Mesenchymal stem cell (in vitro differentiated cells and primary cell): ENCODE data around the gene MPZL1.

Source experiments
- DNase-seq: peaks from one replicate; pipeline ENCODE4 v3.0.0-alpha.2; 2013
- H2AFZ ChIP-seq: one replicate; pipeline ENCODE4 v1.6.1; 2013; ENCODE audit warnings: low read depth, mild to moderate bottlenecking, control low read depth, inconsistent platforms, low read length, moderate library complexity
- H2AK5ac ChIP-seq: 2 replicates; pipeline ENCODE4 v1.6.1; 2013; ENCODE audit warnings: low read length, moderate library complexity, mild to moderate bottlenecking, inconsistent platforms; ENCODE audit not compliant: severe bottlenecking
- H2BK120ac ChIP-seq: one replicate; pipeline ENCODE4 v1.6.1; 2013; ENCODE audit warnings: low read depth, mild to moderate bottlenecking, inconsistent platforms, low read length, moderate library complexity
- H2BK12ac ChIP-seq, 2 experiments: one replicate each; pipeline ENCODE4 v1.6.1; 2013; ENCODE audit warnings: inconsistent platforms in 2 of 2, low read length in 2 of 2, mild to moderate bottlenecking in 2 of 2, moderate library complexity in 2 of 2, control low read depth in 1 of 2
- H2BK15ac ChIP-seq: one replicate; pipeline ENCODE4 v1.6.1; 2013; ENCODE audit warnings: mild to moderate bottlenecking, low read depth, inconsistent platforms; ENCODE audit not compliant: poor library complexity, severe bottlenecking
- H2BK5ac ChIP-seq: 2 replicates; pipeline ENCODE4 v1.6.1; 2013; ENCODE audit warnings: low read depth, mild to moderate bottlenecking, low read length, control low read depth, inconsistent platforms; ENCODE audit not compliant: poor library complexity, severe bottlenecking
- H3K14ac ChIP-seq, 2 experiments: one replicate each; pipeline ENCODE4 v1.6.1; 2013; ENCODE audit warnings: inconsistent platforms in 2 of 2, low read length in 2 of 2, control low read depth in 1 of 2, mild to moderate bottlenecking in 1 of 2, moderate library complexity in 1 of 2
- H3K18ac ChIP-seq, 2 experiments: one replicate each; pipeline ENCODE4 v1.6.1; 2013; ENCODE audit warnings: inconsistent platforms in 2 of 2, low read length in 2 of 2, control low read depth in 1 of 2, low read depth in 1 of 2, mild to moderate bottlenecking in 1 of 2
- H3K23ac ChIP-seq, 2 experiments: one replicate each; pipeline ENCODE4 v1.6.1; 2013; ENCODE audit warnings: inconsistent platforms in 2 of 2, low read length in 2 of 2, mild to moderate bottlenecking in 2 of 2, moderate library complexity in 2 of 2, control low read depth in 1 of 2
- H3K27ac ChIP-seq: 2 replicates; pipeline ENCODE4 v1.5.1; 2013; ENCODE audit warnings: mild to moderate bottlenecking, moderate library complexity, low read length, control low read depth, inconsistent platforms; ENCODE audit not compliant: poor library complexity, severe bottlenecking
- H3K27me3 ChIP-seq, 2 experiments: 2 replicates each; pipeline versions ENCODE4 v1.6.1 to v1.7.0; 2013; ENCODE audit warnings: low read length in 2 of 2, mild to moderate bottlenecking in 2 of 2, moderate library complexity in 2 of 2, control low read depth in 1 of 2, inconsistent platforms in 1 of 2; ENCODE audit not compliant: control insufficient read depth in 1 of 2, insufficient read depth in 1 of 2
- H3K36me3 ChIP-seq, 2 experiments: 2 replicates each; pipeline versions ENCODE4 v1.6.1 to v1.7.0; 2013; ENCODE audit warnings: low read length in 2 of 2, control low read depth in 1 of 2, inconsistent platforms in 1 of 2, low read depth in 1 of 2, mild to moderate bottlenecking in 1 of 2; ENCODE audit not compliant: insufficient read depth in 2 of 2, control insufficient read depth in 1 of 2
- H3K4ac ChIP-seq, 2 experiments: one replicate each; pipeline ENCODE4 v1.6.1; 2013; ENCODE audit warnings: inconsistent platforms in 2 of 2, low read length in 2 of 2, mild to moderate bottlenecking in 2 of 2, moderate library complexity in 2 of 2, control low read depth in 1 of 2, low read depth in 1 of 2
- H3K4me1 ChIP-seq: 2 replicates; pipeline ENCODE4 v1.6.1; 2013; ENCODE audit warnings: low read depth, low read length, control low read depth; ENCODE audit not compliant: control insufficient read depth, insufficient read depth
- H3K4me2 ChIP-seq: 2 replicates; pipeline ENCODE4 v1.6.1; 2013; ENCODE audit warnings: low read length, mild to moderate bottlenecking, inconsistent platforms; ENCODE audit not compliant: poor library complexity, severe bottlenecking
- H3K4me3 ChIP-seq, 2 experiments: 2 replicates each; pipeline versions ENCODE4 v1.5.1 to v1.7.0; 2013; ENCODE audit warnings: low read length in 2 of 2, mild to moderate bottlenecking in 2 of 2, control low read depth in 1 of 2, low read depth in 1 of 2; ENCODE audit not compliant: insufficient read depth in 1 of 2
- H3K79me1 ChIP-seq: replicated peaks from 2 replicates; pipeline ENCODE4 v1.6.1; 2013; ENCODE audit warnings: mild to moderate bottlenecking, control low read depth, low read length, inconsistent platforms; ENCODE audit not compliant: poor library complexity, severe bottlenecking
- H3K9ac ChIP-seq: 2 replicates; pipeline ENCODE4 v1.7.0; 2013; ENCODE audit warnings: mild to moderate bottlenecking, low read length, moderate library complexity
- H3K9me3 ChIP-seq: 2 replicates; pipeline ENCODE4 v1.7.0; 2013; ENCODE audit warnings: mild to moderate bottlenecking, low read length; ENCODE audit not compliant: control insufficient read depth
- H4K8ac ChIP-seq: one replicate; pipeline ENCODE4 v1.6.1; 2013; ENCODE audit warnings: inconsistent platforms, mild to moderate bottlenecking, low read length, moderate library complexity
- H4K91ac ChIP-seq: one replicate; pipeline ENCODE4 v1.6.1; 2013; ENCODE audit warnings: mild to moderate bottlenecking, low read length, inconsistent platforms
- WGBS: methylation state at CpG from one replicate; pipeline ENCODE4 v1.1.7; 2013; ENCODE audit warnings: mixed read lengths; 5-methylcytosine and 5-hydroxymethylcytosine counted together

MPZL1 gene

DNA sequence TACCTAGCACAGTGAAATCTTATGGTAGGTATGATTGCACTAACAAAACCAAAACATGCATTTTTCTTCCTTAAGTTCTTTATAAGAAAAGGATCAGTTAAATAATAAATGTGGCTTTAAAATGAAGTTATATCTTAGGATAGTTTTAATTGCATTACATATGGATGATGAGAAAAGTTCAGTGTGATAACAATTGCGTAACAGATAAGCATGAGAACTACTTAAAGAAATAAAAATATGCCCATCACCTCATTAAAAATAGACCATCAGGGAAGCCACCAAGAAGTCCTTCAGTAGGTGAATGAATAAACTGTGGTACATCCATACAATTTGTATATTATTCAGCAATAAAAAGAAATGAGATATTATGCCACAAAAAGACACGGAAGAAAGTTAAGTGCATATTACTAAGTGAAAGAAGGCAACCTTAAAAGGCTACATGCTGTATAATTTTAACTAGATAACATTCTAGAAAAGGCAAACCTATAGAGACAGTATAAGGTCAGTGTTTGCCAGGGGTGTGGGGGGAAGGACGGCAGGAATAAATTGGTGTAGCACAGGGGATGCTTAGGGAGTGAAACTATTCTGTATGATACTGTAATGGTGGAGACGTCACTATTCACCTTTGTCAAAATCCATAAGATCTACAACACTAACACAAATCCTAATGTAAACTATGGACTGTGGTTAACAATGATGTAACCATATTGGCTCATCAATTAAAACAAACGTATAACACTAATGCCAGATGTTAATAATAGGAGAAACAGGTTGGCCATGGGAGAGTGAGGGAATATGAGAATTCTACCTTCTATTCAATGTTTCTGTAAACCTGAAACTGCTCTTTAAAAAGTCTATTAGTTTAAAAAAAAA lies 42.9 kb downstream of the MPZL1 start:
- Histone ChIP-seq H2BK5ac (no peak overlapping the region), H3K4ac (no peak overlapping the region), H2BK12ac (no peak overlapping the region), H3K4me3 (no peak overlapping the region), H2BK120ac (no peak overlapping the region), H3K36me3 (peaks cover 4 to 44% of the 10 kb centered on the region in 2 experiments), H3K4me1 (peaks cover 1% of the 10 kb centered on the region), H3K4me2 (no peak overlapping the region), H4K8ac (no peak overlapping the region), H3K9ac (no peak overlapping the region), H3K18ac (no peak overlapping the region), H2AFZ (no peak overlapping the region), H4K91ac (no peak overlapping the region), H3K9me3 (no peaks in the 10 kb centered on the region), H3K14ac (no peak overlapping the region), H3K27me3 (no peaks in the 10 kb centered on the region), H3K23ac (no peak overlapping the region), H2AK5ac (no peak overlapping the region), H3K79me1 (peaks cover 18% of the 10 kb centered on the region), H2BK15ac (no peak overlapping the region), H3K27ac (no peak overlapping the region)
- DNase-seq = no peak
- 100% methylated on average over 1 of the region's 5 CpGs for WGBS

DNA sequence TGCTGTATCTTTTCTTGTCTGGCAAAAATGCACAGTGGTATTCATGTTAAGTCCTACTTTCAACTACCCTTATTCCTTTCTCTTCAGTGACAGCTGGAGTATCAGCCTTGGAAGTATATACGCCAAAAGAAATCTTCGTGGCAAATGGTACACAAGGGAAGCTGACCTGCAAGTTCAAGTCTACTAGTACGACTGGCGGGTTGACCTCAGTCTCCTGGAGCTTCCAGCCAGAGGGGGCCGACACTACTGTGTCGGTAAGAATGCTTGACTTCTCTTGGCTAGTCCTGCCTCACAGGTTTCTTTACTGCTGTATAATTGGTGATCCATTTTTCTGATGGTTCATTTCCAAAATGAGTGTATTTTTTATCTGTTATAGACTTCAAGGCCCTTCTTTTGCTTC lies 43.7 kb downstream of the MPZL1 start:
- Histone ChIP-seq H2BK120ac (no peak overlapping the region), H3K27me3 (no peaks in the 10 kb centered on the region), H3K18ac (no peak overlapping the region), H3K4ac (no peak overlapping the region), H2AK5ac (no peak overlapping the region), H3K14ac (no peak overlapping the region), H4K91ac (no peak overlapping the region), H3K4me1 (peaks cover 1% of the 10 kb centered on the region), H3K27ac (no peak overlapping the region), H3K9ac (no peak overlapping the region), H4K8ac (no peak overlapping the region), H2BK5ac (no peak overlapping the region), H2BK15ac (no peak overlapping the region), H3K36me3 (peaks cover 4 to 52% of the 10 kb centered on the region in 2 experiments), H3K23ac (no peak overlapping the region), H2AFZ (no peak overlapping the region), H2BK12ac (no peak overlapping the region), H3K4me2 (no peak overlapping the region), H3K9me3 (no peaks in the 10 kb centered on the region), H3K79me1 (peaks cover 18% of the 10 kb centered on the region), H3K4me3 (no peak overlapping the region)
- no peak for DNase-seq
- WGBS = 100% methylated on average over 6 of the region's 6 CpGs

DNA sequence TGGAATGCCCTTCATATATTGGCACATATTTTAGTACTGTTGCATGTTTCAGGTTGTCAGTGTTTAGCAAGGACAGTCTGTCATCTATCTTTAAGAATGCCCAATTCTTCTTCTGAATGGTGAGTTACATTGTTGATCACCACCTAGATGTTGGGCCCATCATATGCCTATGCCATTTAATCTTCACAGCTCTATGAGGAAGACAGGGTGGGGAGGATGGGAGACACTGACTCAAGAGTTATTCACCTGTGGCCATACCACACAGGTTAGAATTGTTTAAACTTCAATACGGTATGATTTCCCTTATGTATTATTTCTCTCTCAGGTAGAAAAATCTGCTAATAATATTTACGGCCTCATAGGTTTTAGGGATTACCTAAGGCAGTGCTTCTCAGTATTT lies 44.8 kb downstream of the MPZL1 start:
- Histone ChIP-seq H2BK15ac (no peak overlapping the region), H3K9ac (no peak overlapping the region), H2BK12ac (no peak overlapping the region), H3K4ac (no peak overlapping the region), H4K91ac (no peak overlapping the region), H3K14ac (no peak overlapping the region), H3K4me3 (no peak overlapping the region), H3K18ac (no peak overlapping the region), H4K8ac (no peak overlapping the region), H3K27me3 (no peaks in the 10 kb centered on the region), H3K23ac (no peak overlapping the region), H3K4me1 (no peaks in the 10 kb centered on the region), H3K4me2 (no peak overlapping the region), H2BK120ac (no peak overlapping the region), H3K9me3 (no peaks in the 10 kb centered on the region), H3K79me1 (peaks cover 19% of the 10 kb centered on the region), H2AK5ac (no peak overlapping the region), H2AFZ (no peak overlapping the region), H3K36me3 (peaks cover 5 to 55% of the 10 kb centered on the region in 2 experiments), H2BK5ac (no peak overlapping the region), H3K27ac (no peak overlapping the region)
- no CpG with 5 or more reads among the region's 2 CpGs for WGBS
- no peak for DNase-seq

DNA sequence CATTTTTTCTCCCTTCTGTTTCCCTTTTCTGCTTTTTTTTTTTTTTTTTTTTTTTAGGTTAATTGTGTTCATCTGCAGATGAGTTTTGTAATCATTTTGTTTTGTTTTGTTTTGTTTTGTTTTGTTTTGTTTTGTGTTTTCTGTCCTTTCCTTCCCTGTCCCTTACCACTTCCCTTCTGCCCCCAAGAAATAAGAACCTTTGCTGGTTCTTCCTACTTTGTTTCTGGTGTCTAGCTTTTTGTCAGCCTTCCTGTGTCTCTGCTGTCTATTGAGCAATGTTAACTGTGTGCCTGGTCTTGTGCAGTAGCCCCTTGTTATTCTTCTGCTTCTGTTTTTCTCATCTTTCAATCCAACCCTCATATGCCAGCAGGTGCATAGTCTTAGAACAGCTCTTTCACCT lies 46.0 kb downstream of the MPZL1 start:
- Histone ChIP-seq H2BK5ac (no peak overlapping the region), H2AFZ (no peak overlapping the region), H3K79me1 (peaks cover 23% of the 10 kb centered on the region), H3K4me3 (no peak overlapping the region), H4K91ac (no peak overlapping the region), H3K18ac (no peak overlapping the region), H2AK5ac (no peak overlapping the region), H3K4me2 (no peak overlapping the region), H3K4ac (no peak overlapping the region), H2BK12ac (no peak overlapping the region), H3K27ac (no peak overlapping the region), H3K4me1 (peaks cover 2% of the 10 kb centered on the region), H3K14ac (no peak overlapping the region), H4K8ac (no peak overlapping the region), H3K36me3 (peaks cover 10 to 67% of the 10 kb centered on the region in 2 experiments), H3K23ac (no peak overlapping the region), H3K9me3 (no peaks in the 10 kb centered on the region), H3K9ac (no peak overlapping the region), H3K27me3 (no peaks in the 10 kb centered on the region), H2BK120ac (no peak overlapping the region), H2BK15ac (no peak overlapping the region)
- DNase-seq = no peak
